Cardiac muscle cell (in vitro differentiated cells and primary cell): ENCODE data around the gene SLC6A3. TPM values are rescaled to one million over a fixed set of nuclear protein-coding genes. Genes with fewer than 3 reads are reported as not detected.

Experiments used
- DNase-seq, 2 donors: peaks; one replicate each; pipeline versions ENCODE4 v3.0.0 to v3.0.0-alpha.2; 2010 to 2017; ENCODE audit warnings: low read depth in 1 of 2, low spot score in 1 of 2
- H3K27ac ChIP-seq: fragments of 200-600 bp; sonication (generic); 2 replicates; pipeline ENCODE4 v1.5.1; 2016
- H3K27me3 ChIP-seq: fragments of 200-600 bp; sonication (generic); 2 replicates; pipeline ENCODE4 v1.6.0; 2016; ENCODE audit warnings: control low read depth
- H3K36me3 ChIP-seq: fragments of 200-600 bp; sonication (generic); 2 replicates; pipeline ENCODE4 v1.5.1; 2016; ENCODE audit warnings: control low read depth
- H3K4me1 ChIP-seq: fragments of 200-600 bp; sonication (generic); 2 replicates; pipeline ENCODE4 v1.8.1; 2017; ENCODE audit warnings: low read depth, mild to moderate bottlenecking, mixed run types
- H3K4me3 ChIP-seq: fragments of 200-600 bp; sonication (generic); 2 replicates; pipeline ENCODE4 v1.5.1; 2016; ENCODE audit warnings: mild to moderate bottlenecking
- H3K9me3 ChIP-seq: fragments of 200-600 bp; sonication (generic); 2 replicates; pipeline ENCODE4 v1.5.1; 2017; ENCODE audit warnings: low read depth, mild to moderate bottlenecking, control low read depth
- polyA plus RNA-seq: library from polyadenylated mRNA; unstranded; fragments of >200 nt; fragmentation: Nextera tagmentation; extraction: Ambion mirVana; gene quantifications from 2 replicates; pipeline ENCODE4 v1.2.1, GENCODE V29; 2016
- total RNA-seq: library from RNA; depleted of rRNA; stranded (reverse); fragments of >200 nt; gene quantifications from 2 replicates; pipeline ENCODE4 v1.2.3, GENCODE V29; 2016
- TF ChIP-seq, protein P1 (sequence below): IDR thresholded peaks from 2 replicates; pipeline ENCODE4 v1.5.1; 2012; ENCODE audit warnings: low read depth, mild to moderate bottlenecking, low read length

Gene SLC6A3
- total and polyA plus RNA-seq, 2 experiments from 2014 or later: not detected

DNA sequence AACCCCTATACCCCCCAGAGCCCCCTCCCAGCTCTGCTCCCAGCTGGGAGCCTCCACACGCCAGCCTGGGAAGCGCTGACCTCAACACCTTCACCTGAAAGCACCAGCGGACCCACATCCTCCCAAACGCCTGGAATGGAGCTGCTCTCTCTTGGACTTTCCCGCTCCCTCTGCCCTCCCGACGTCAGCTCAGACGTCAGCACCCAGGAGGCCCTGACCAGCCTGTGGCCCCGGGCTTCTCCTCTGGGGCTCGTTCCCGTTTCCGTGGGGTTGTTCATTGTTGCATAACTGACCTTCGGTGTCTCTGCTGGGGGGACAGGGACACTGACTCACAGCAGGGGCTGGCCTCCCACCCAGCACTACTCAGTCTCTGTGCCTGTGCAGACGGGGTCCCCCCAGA, 35.0 kb upstream of the SLC6A3 start:
- peaks cover 3% of the 10 kb centered on the region for H3K36me3 ChIP-seq
- DNase-seq: peak in 1 of 2 donors; percentile 30
- no peaks in the 10 kb centered on the region for H3K27me3 ChIP-seq
- no peak overlapping the region for H3K27ac ChIP-seq
- H3K4me1 ChIP-seq: no peaks in the 10 kb centered on the region
- no peak overlapping the region for H3K4me3 ChIP-seq
- TF ChIP-seq, protein P1, sequence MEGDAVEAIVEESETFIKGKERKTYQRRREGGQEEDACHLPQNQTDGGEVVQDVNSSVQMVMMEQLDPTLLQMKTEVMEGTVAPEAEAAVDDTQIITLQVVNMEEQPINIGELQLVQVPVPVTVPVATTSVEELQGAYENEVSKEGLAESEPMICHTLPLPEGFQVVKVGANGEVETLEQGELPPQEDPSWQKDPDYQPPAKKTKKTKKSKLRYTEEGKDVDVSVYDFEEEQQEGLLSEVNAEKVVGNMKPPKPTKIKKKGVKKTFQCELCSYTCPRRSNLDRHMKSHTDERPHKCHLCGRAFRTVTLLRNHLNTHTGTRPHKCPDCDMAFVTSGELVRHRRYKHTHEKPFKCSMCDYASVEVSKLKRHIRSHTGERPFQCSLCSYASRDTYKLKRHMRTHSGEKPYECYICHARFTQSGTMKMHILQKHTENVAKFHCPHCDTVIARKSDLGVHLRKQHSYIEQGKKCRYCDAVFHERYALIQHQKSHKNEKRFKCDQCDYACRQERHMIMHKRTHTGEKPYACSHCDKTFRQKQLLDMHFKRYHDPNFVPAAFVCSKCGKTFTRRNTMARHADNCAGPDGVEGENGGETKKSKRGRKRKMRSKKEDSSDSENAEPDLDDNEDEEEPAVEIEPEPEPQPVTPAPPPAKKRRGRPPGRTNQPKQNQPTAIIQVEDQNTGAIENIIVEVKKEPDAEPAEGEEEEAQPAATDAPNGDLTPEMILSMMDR: no peak
- no peaks in the 10 kb centered on the region for H3K9me3 ChIP-seq

DNA sequence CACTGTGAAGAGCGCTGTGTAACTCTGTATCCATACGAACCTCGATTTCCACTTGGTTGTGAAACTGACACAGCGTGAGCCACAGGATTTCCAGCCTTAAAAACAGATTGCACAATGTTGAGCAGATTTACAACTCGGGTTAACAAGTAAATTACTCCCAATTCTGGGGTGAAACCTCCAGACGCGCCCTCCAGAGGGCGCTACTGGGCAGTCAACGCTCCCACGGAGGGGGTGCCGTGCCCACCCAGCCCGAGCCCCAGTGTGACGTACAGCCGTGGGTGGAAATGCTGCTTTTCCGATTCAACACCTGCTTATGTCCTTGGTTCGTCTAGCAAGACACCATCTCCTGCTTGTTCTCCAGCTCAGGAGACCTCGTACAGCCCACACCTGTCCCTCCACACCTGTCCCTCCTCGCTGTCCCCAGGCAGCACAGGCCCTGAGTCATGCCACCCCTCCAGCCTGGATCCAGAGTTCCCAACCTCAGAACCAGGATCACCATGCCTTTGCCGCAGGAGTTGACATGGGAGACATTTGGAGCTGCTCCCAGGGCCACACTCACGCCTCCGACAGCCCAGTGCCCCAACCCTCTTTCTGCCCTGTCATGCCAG, 34.4 kb upstream of the SLC6A3 start:
- Histone ChIP-seq H3K27ac (no peak overlapping the region), H3K36me3 (peaks cover 3% of the 10 kb centered on the region), H3K4me1 (no peaks in the 10 kb centered on the region), H3K9me3 (no peaks in the 10 kb centered on the region), H3K27me3 (no peaks in the 10 kb centered on the region), H3K4me3 (no peak overlapping the region)
- TF ChIP-seq, protein P1: peak; percentile 76
- peak; percentile 30 to 82 for DNase-seq

DNA sequence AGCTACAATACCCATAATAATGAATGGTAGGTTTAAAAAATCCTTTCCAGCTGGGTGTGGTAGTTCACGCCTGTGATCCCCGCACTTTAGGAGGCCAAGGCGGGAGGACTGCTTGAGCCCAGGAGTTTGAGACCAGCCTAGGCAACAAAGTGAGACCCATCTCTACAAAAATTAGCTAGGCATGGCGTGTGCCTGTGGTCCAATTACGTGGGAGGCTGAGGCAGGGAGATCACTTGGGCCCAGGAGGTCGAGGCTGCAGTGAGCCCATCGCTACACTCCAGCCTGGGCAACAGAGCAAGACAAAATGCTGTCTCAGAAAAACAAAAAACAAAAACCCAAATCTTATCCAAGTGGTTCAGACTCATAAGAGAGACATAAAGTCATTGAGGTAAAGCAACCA, 33.8 kb upstream of the SLC6A3 start:
- Histone ChIP-seq H3K36me3 (peaks cover 3% of the 10 kb centered on the region), H3K4me3 (no peak overlapping the region), H3K27me3 (no peaks in the 10 kb centered on the region), H3K9me3 (no peaks in the 10 kb centered on the region), H3K4me1 (no peaks in the 10 kb centered on the region), H3K27ac (no peak overlapping the region)
- TF ChIP-seq, protein P1: no peak
- DNase-seq: no peak

DNA sequence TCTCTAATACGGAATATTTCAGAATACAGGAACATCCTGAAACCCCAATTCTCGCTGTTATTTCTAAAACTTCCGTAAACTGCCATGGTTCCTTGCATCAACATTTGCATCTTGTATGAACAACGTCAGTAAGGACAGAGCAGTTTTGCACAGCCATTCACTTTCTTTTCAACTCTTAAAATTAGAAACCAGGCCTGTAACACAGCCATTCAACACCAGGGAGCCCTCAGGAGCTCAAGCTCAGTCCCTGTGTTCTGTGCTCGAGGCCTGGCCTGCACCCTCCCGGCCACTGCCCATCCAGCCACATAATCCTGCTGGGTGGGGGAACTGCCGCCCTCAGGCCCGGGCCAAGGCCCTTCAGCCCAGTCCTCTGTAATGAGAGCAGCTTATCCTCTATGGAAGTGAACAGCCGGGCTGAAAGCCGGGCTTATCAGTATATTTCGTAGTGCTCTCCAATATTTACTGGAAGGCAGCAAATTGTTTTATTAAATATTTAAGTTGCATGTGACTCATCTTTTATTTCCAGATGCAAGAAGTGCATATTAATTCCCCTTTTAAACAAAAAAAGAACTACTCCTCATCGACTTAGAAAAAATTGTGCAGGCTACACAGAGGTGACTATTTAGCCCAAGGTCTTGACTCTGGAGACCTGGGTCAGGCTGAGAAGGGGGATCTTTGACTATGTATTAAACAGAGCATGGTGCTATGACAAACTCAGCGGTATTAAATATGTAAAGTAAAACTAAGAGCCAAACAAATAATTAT, 33.2 kb upstream of the SLC6A3 start:
- TF ChIP-seq, protein P1: no peak
- no peak for DNase-seq
- Histone ChIP-seq H3K4me1 (no peaks in the 10 kb centered on the region), H3K36me3 (peaks cover 6% of the 10 kb centered on the region), H3K27me3 (no peaks in the 10 kb centered on the region), H3K4me3 (no peak overlapping the region), H3K9me3 (no peaks in the 10 kb centered on the region), H3K27ac (no peak overlapping the region)

DNA sequence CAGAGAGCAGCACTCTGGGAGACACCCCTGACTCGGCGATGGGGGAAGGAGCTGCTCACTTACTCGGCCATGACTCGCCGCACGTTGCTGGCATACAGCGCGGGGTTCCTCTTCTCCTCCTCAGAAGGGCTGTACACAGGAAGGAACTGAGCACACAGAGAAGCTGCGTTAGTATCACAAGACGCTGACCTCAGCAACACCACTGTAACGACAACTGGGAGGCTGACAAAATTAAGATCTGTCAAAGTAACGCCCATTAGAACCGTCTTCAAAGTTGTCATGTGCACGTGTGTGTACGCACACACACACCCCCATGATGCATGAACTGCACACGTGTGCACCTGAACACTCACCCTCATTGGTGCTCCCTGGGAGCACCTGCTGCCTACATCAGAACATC, 32.1 kb upstream of the SLC6A3 start:
- TF ChIP-seq, protein P1: no peak
- H3K27me3 ChIP-seq: no peaks in the 10 kb centered on the region
- H3K27ac ChIP-seq: no peak overlapping the region
- H3K9me3 ChIP-seq: no peaks in the 10 kb centered on the region
- no peak overlapping the region for H3K4me3 ChIP-seq
- H3K4me1 ChIP-seq: no peaks in the 10 kb centered on the region
- peaks cover 6% of the 10 kb centered on the region for H3K36me3 ChIP-seq
- DNase-seq: no peak
